Choroid plexus epithelial cell (primary cell): ENCODE data around the gene VWA5B1.

Experiments used
- DNase-seq: peaks from one replicate; pipeline ENCODE4 v3.0.0-alpha.2; 2010; ENCODE audit warnings: low read depth
- H3K4me3 ChIP-seq: 2 replicates; pipeline ENCODE4 v1.5.1; 2011; ENCODE audit warnings: low read depth, mild to moderate bottlenecking, control low read depth, low read length, moderate library complexity
- TF ChIP-seq, protein P1 (sequence below): conservative IDR thresholded peaks from 2 replicates; pipeline ENCODE4 v1.5.1; 2011; ENCODE audit warnings: low read depth, mild to moderate bottlenecking, control low read depth, inconsistent platforms, low read length, moderate library complexity

Gene VWA5B1

DNA sequence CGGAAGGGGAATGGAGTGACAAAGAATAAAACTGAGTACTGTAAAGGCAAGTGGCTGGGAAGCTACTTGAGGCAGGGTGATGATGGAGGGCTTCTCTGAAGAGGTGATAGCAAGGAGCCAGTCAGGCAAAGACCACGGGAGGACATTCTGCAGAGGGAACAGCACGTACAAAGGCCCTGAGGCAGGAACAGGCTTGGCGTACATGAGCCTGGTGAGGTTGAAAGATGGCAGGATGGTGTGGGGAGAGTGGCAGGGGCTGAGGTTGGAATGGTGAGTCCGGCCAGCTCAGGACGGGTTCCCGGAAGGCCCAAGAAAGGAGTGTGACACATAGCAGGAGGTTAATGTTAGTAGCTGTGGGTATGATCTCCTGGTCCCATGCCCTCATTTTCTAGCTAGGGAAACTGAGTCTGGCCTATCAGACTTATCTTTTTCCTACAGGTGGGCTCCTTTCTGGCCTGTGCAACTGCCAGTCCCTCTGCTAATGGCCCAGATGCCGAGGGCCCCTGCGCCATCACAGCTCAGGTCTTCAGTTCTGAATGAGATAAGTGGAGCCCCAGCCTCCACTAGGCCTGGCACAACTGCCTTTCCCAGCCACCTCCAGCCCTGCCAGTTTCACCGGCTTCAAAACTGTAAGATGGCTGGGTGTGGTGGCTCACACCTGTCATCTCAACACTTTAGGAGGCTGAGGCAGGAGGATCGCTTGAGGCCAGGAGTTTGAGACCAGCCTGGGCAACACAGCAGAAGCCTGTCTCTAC is 87.0 kb downstream of the VWA5B1 start:
- DNase-seq: no peak
- no peak overlapping the region for H3K4me3 ChIP-seq
- TF ChIP-seq, protein P1, sequence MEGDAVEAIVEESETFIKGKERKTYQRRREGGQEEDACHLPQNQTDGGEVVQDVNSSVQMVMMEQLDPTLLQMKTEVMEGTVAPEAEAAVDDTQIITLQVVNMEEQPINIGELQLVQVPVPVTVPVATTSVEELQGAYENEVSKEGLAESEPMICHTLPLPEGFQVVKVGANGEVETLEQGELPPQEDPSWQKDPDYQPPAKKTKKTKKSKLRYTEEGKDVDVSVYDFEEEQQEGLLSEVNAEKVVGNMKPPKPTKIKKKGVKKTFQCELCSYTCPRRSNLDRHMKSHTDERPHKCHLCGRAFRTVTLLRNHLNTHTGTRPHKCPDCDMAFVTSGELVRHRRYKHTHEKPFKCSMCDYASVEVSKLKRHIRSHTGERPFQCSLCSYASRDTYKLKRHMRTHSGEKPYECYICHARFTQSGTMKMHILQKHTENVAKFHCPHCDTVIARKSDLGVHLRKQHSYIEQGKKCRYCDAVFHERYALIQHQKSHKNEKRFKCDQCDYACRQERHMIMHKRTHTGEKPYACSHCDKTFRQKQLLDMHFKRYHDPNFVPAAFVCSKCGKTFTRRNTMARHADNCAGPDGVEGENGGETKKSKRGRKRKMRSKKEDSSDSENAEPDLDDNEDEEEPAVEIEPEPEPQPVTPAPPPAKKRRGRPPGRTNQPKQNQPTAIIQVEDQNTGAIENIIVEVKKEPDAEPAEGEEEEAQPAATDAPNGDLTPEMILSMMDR: no peak

GRCh38 chr1:20379075-20379474 is 88.4 kb downstream of the VWA5B1 start:
- DNase-seq: no peak
- TF ChIP-seq, protein P1: no peak
- no peak overlapping the region for H3K4me3 ChIP-seq

GRCh38 chr1:20380175-20380574 is 89.5 kb downstream of the VWA5B1 start:
- DNase-seq: no peak
- H3K4me3 ChIP-seq: no peak overlapping the region
- TF ChIP-seq, protein P1: no peak

DNA sequence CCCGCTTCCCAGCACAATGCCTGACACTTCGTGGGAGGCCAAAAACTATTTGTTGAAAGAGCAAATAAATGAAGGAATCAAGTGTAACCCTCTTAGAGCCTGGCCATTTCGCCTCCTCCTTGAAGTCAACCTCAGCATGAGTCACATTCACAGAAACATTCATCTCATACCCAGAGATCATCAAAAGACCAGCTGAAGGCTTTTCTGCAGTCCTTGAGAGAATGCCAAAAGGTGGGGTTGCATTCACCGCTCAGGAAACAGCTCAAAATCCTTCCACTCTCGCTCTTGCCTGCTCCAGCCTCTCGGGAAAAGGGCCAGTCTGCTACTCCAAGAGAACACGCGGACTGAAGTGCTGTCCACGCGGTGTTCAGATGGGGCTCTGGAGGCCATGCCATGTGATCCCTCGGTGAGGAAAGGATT is 90.0 kb downstream of the VWA5B1 start:
- TF ChIP-seq, protein P1: no peak
- peak; percentile 74 for DNase-seq
- H3K4me3 ChIP-seq: no peak overlapping the region

DNA sequence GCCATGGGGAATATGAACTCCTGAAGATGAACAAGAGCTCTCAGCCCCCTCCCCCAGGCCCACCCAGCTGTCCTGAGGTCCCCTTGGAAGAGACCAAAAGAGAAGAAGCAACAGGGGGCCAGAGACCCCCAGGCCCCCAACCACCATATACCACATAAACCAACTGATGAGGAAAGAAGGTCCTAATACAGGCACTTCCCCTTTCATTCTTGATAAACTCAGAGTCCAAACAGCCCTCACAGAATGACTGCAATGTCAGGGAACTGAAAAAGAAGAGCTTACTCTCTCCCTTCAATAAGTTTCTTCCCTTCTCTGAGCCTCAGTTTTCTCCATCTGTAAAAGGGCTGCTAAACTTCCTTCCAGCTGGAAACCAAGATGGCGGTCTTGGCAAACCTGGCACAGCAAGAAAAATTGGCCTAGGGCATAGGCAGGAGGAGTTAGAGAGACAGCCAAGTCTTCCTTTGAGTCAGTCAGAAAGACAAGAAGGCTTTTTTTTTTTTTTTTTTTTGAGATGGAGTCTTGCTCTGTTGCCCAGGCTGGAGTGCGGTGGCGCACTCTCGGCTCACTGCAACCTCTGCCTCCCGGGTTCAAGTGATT is 90.5 kb downstream of the VWA5B1 start:
- DNase-seq: no peak
- TF ChIP-seq, protein P1: no peak
- no peak overlapping the region for H3K4me3 ChIP-seq

DNA sequence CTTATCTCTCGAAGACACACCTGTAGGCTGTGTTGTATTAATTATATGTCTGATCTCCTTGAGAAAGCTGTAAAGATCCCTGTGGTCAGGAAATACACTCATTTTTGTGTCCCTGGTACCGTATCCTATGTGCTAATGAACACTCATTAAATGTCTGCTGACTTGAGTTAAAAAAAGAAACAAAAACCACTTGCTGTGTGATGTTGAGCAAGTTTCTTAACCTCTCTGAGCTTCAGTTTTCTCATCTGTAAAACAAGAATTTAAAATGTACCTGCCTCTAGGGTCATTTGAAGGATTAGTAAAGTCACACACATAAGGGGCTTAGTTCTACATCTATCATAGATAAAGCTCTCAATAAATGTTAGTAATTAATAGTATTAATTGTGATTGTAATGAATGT is 91.3 kb downstream of the VWA5B1 start:
- H3K4me3 ChIP-seq: no peak overlapping the region
- TF ChIP-seq, protein P1: no peak
- no peak for DNase-seq

GRCh38 chr1:20382711-20383110 is 92.0 kb downstream of the VWA5B1 start:
- TF ChIP-seq, protein P1: no peak
- no peak for DNase-seq
- no peak overlapping the region for H3K4me3 ChIP-seq
